ENCODE data around the gene C12orf54. TPM values are rescaled to one million over a fixed set of nuclear protein-coding genes. Genes with fewer than 3 reads are reported as not detected.
"Not testable (repeated sequence)": the region's sequence is repeated elsewhere in the genome, so short reads cannot be mapped to it uniquely, and the experiment has no call there.

The C12orf54 gene
- total RNA-seq, 4 donors from 2014 or later, result 0.99 to 2.0 (median 1.5) TPM; not detected in 1

GRCh38 chr12:48459259-48459658 is 23.0 kb upstream of the C12orf54 start:
- Histone ChIP-seq H3K36me3 (no peaks in the 10 kb centered on the region), H3K9me3 (no peaks in the 10 kb centered on the region), H3K27me3 (no peaks in the 10 kb centered on the region), H3K4me1 (no peaks in the 10 kb centered on the region), H3K27ac (no peak overlapping the region), H3K4me3 (no peak overlapping the region)
- no peak for DNase-seq
- WGBS, 2 donors, result 83 to 87% methylated on average over 6 of the region's 6 CpGs
- no peak for TF ChIP-seq CTCF (IDR thresholded peaks at IDR 0.05)
- no peak for TF ChIP-seq POLR2A (IDR thresholded peaks at IDR 0.05)
- intact Hi-C loops (cut with DNase I), result no loop called here

GRCh38 chr12:48469027-48469426 is 13.3 kb upstream of the C12orf54 start:
- H3K4me1 ChIP-seq; H3K4me3 ChIP-seq; DNase-seq; intact Hi-C loops (cut with DNase I); H3K27ac ChIP-seq; H3K36me3 ChIP-seq; H3K27me3 ChIP-seq: not testable (repeated sequence)
- H3K9me3 ChIP-seq, result peaks cover 0 to 23% (median 8%) of the 10 kb centered on the region in 3 donors
- 85 to 89% methylated on average over 9 of the region's 9 CpGs for WGBS, 2 donors

- Histone ChIP-seq H3K4me1 (no peaks in the 10 kb centered on the region), H3K4me3 (no peak within 1 kb of the TSS), H3K27me3 (no peaks in the 10 kb centered on the region), H3K27ac (no peak within 1 kb of the TSS), H3K36me3 (no peaks in the 10 kb centered on the region), H3K9me3 (peaks cover 0 to 23% (median 8%) of the 10 kb centered on the region in 3 donors)
- no peak for DNase-seq
- intact Hi-C loops (cut with DNase I), result no loop called here
- 93 to 94% methylated on average over 7 of the region's 7 CpGs for WGBS, 2 donors
- no peak for TF ChIP-seq POLR2A (IDR thresholded peaks at IDR 0.05)
- TF ChIP-seq CTCF (IDR thresholded peaks at IDR 0.05), result no peak
Measured at GRCh38 chr12:48472259-48472658, 10.0 kb upstream of the C12orf54 start, which contains the start of gene ANP32D. Gene ANP32D (plus strand): TSS chr12:48472559. CDS start chr12:48472665, 106 bp downstream.

- WGBS, 2 donors, result 79% methylated on average over 9 of the region's 9 CpGs
- intact Hi-C loops (cut with DNase I), result no loop called here
- Histone ChIP-seq H3K27me3 (no peaks in the 10 kb centered on the region), H3K27ac (no peak overlapping the region), H3K4me3 (no peak overlapping the region), H3K9me3 (peaks cover 0 to 23% (median 8%) of the 10 kb centered on the region in 3 donors), H3K4me1 (no peaks in the 10 kb centered on the region), H3K36me3 (no peaks in the 10 kb centered on the region)
- no peak for DNase-seq
- no peak for TF ChIP-seq CTCF (IDR thresholded peaks at IDR 0.05)
- no peak for TF ChIP-seq POLR2A (IDR thresholded peaks at IDR 0.05)
Measured at GRCh38 chr12:48473061-48473460, 9.2 kb upstream of the C12orf54 start.

- H3K27ac ChIP-seq; H3K4me3 ChIP-seq; H3K4me1 ChIP-seq; H3K27me3 ChIP-seq; intact Hi-C loops (cut with DNase I); H3K36me3 ChIP-seq; DNase-seq: not testable (repeated sequence)
- TF ChIP-seq CTCF (IDR thresholded peaks at IDR 0.05), result peak in 1 of 6 experiments; percentile 38
- peaks cover 0 to 13% (median 5%) of the 10 kb centered on the region in 3 donors for H3K9me3 ChIP-seq
- whole genome bisulfite sequencing, 2 donors, result 67 to 81% methylated on average over 4 to 10 of the region's 11 CpGs
Measured at GRCh38 chr12:48474497-48474896, 7.8 kb upstream of the C12orf54 start.

- 91 to 93% methylated on average over 3 of the region's 3 CpGs for WGBS, 2 donors
- intact Hi-C loops (cut with DNase I), result no loop called here
- no peak overlapping the region for H3K27ac ChIP-seq
- DNase-seq, result no peak
- H3K9me3 ChIP-seq, result no peaks in the 10 kb centered on the region
- H3K4me3 ChIP-seq, result no peak overlapping the region
- peaks cover 0 to 29% (median 13%) of the 10 kb centered on the region in 3 donors for H3K4me1 ChIP-seq
- H3K27me3 ChIP-seq, result no peaks in the 10 kb centered on the region
- TF ChIP-seq CTCF (IDR thresholded peaks at IDR 0.05) (no peak), POLR2A (IDR thresholded peaks at IDR 0.05) (no peak)
- no peaks in the 10 kb centered on the region for H3K36me3 ChIP-seq
Measured at GRCh38 chr12:48482930-48483329, 632 bp downstream of the C12orf54 start.

Data from esophagus squamous epithelium (tissue), 5 donors.